GM23338 (cell line): ENCODE measurements around the gene SLC12A6. TPM values are rescaled to one million over a fixed set of nuclear protein-coding genes. Genes with fewer than 3 reads are reported as not detected.

Experiments used
- ATAC-seq: fragments of 200-7000 bp; cut with Tn5 transposase; 3 replicates; pipeline ENCODE4 v1.9.1; 2020
- DNase-seq: peaks from one replicate; pipeline ENCODE4 v3.0.0-alpha.2; 2015; ENCODE audit warnings: low spot score
- H2AFZ ChIP-seq: fragments of 200-600 bp; sonication (generic); 2 replicates; pipeline ENCODE4 v1.8.0; 2016; ENCODE audit warnings: antibody characterized with exemption, mild to moderate bottlenecking, moderate library complexity
- H3F3A ChIP-seq: fragments of 200-600 bp; sonication (generic); replicated peaks from 2 replicates; pipeline ENCODE4 v1.8.0; 2017; ENCODE audit warnings: antibody characterized with exemption, mixed run types, low read depth
- H3K27ac ChIP-seq: fragments of 200-600 bp; sonication (generic); 2 replicates; pipeline ENCODE4 v1.6.1; 2016; ENCODE audit warnings: low read depth
- H3K27me3 ChIP-seq: fragments of 200-600 bp; sonication (generic); 2 replicates; pipeline ENCODE4 v1.8.0; 2016; ENCODE audit warnings: mild to moderate bottlenecking, mixed run types, moderate library complexity; ENCODE audit not compliant: insufficient read depth
- H3K36me3 ChIP-seq: fragments of 200-600 bp; sonication (generic); 2 replicates; pipeline ENCODE4 v1.8.0; 2016; ENCODE audit warnings: mild to moderate bottlenecking; ENCODE audit not compliant: insufficient read depth
- H3K4me1 ChIP-seq: fragments of 200-600 bp; sonication (generic); 2 replicates; pipeline ENCODE4 v1.8.0; 2016; ENCODE audit warnings: mild to moderate bottlenecking, moderate library complexity; ENCODE audit not compliant: insufficient read depth
- H3K4me2 ChIP-seq: fragments of 200-600 bp; sonication (generic); 2 replicates; pipeline ENCODE4 v1.7.1; 2017; ENCODE audit warnings: mixed run types
- H3K4me3 ChIP-seq: fragments of 200-600 bp; sonication (generic); 2 replicates; pipeline ENCODE4 v1.6.1; 2016; ENCODE audit warnings: mixed run types
- H3K79me2 ChIP-seq: fragments of 200-600 bp; sonication (generic); replicated peaks from 2 replicates; pipeline ENCODE4 v1.8.0; 2017; ENCODE audit warnings: mild to moderate bottlenecking; ENCODE audit not compliant: insufficient read depth
- H3K9me2 ChIP-seq: fragments of 200-600 bp; sonication (generic); 2 replicates; pipeline ENCODE4 v1.8.0; 2017; ENCODE audit not compliant: insufficient read depth
- H4K20me1 ChIP-seq: fragments of 200-600 bp; sonication (generic); replicated peaks from 2 replicates; pipeline ENCODE4 v1.8.0; 2017; ENCODE audit warnings: mild to moderate bottlenecking; ENCODE audit not compliant: insufficient read depth
- H3K27ac Mint-ChIP-seq: 2 replicates; pipeline ENCODE4 v1.8.0; 2020; ENCODE audit warnings: inconsistent platforms, mild to moderate bottlenecking, moderate library complexity, mixed read lengths
- H3K27me3 Mint-ChIP-seq: 3 replicates; pipeline ENCODE4 v1.8.0; 2022; ENCODE audit warnings: low read depth, mild to moderate bottlenecking, moderate library complexity, mixed read lengths, inconsistent platforms; ENCODE audit not compliant: insufficient read depth, poor library complexity
- H3K36me3 Mint-ChIP-seq: 3 replicates; pipeline ENCODE4 v1.8.0; 2021; ENCODE audit warnings: low read depth, mild to moderate bottlenecking, inconsistent platforms, moderate library complexity, mixed read lengths
- H3K4me1 Mint-ChIP-seq: 3 replicates; pipeline ENCODE4 v1.8.0; 2020; ENCODE audit warnings: mild to moderate bottlenecking, inconsistent platforms, mixed read lengths
- H3K4me3 Mint-ChIP-seq: 3 replicates; pipeline ENCODE4 v1.8.0; 2021; ENCODE audit warnings: moderate library complexity, mild to moderate bottlenecking, inconsistent platforms, mixed read lengths
- H3K9me3 Mint-ChIP-seq: 3 replicates; pipeline ENCODE4 v1.8.0; 2020; ENCODE audit warnings: moderate library complexity, mild to moderate bottlenecking, inconsistent platforms, mixed read lengths
- CREB1 ChIP-seq: fragments of 250-450 bp; sonication (Bioruptor Pico); IDR thresholded peaks from 2 replicates; pipeline ENCODE4 v1.5.0; 2020; ENCODE audit warnings: low read depth, mild to moderate bottlenecking, moderate library complexity
- CTCF ChIP-seq, 2 experiments: fragments of 200-600 bp in 1 of 2; sonication (generic) in 1 of 2; conservative IDR thresholded peaks; 2 replicates each; pipeline versions ENCODE4 v1.5.1 to v1.6.1; 2016 to 2017; ENCODE audit warnings: antibody characterized with exemption in 2 of 2, low read depth in 2 of 2, mild to moderate bottlenecking in 2 of 2, moderate library complexity in 1 of 2
- ETS1 ChIP-seq: IDR thresholded peaks from 2 replicates; pipeline ENCODE4 v1.6.1; 2016; ENCODE audit warnings: antibody characterized with exemption
- EZH2 ChIP-seq: fragments of 200-600 bp; sonication (generic); IDR thresholded peaks from one replicate; pipeline ENCODE4 v1.8.0; 2017; ENCODE audit warnings: antibody characterized with exemption, mild to moderate bottlenecking, low read depth; ENCODE audit not compliant: unreplicated experiment
- EZH2phosphoT487 ChIP-seq: fragments of 200-600 bp; sonication (generic); IDR thresholded peaks from one replicate; pipeline ENCODE4 v1.8.1; 2018; ENCODE audit warnings: antibody characterized with exemption; ENCODE audit not compliant: unreplicated experiment
- JUNB ChIP-seq: IDR thresholded peaks from one replicate; pipeline ENCODE4 v1.6.1; 2016; ENCODE audit warnings: antibody characterized with exemption; ENCODE audit not compliant: unreplicated experiment
- NANOG ChIP-seq: IDR thresholded peaks from 2 replicates; pipeline ENCODE4 v1.6.1; 2016; ENCODE audit warnings: antibody characterized with exemption, borderline replicate concordance
- POLR2AphosphoS5 ChIP-seq: IDR thresholded peaks from 2 replicates; pipeline ENCODE4 v1.6.1; 2016; ENCODE audit warnings: antibody characterized with exemption, low read depth
- STAT1 ChIP-seq: IDR thresholded peaks from one replicate; pipeline ENCODE4 v1.6.1; 2016; ENCODE audit warnings: antibody characterized with exemption; ENCODE audit not compliant: unreplicated experiment
- ZNF114 ChIP-seq: fragments of 250-450 bp; sonication (Bioruptor Pico); IDR thresholded peaks from 2 replicates; pipeline ENCODE4 v1.5.0; 2020; ENCODE audit warnings: mild to moderate bottlenecking, moderate library complexity
- ZNF331 ChIP-seq: fragments of 250-450 bp; sonication (Bioruptor Pico); IDR thresholded peaks from 2 replicates; pipeline ENCODE4 v1.5.0; 2020; ENCODE audit warnings: low read depth, mild to moderate bottlenecking, moderate library complexity
- ZNF462 ChIP-seq: fragments of 250-450 bp; sonication (Bioruptor Pico); IDR thresholded peaks from 2 replicates; pipeline ENCODE4 v1.5.0; 2020; ENCODE audit warnings: mild to moderate bottlenecking, moderate library complexity
- polyA plus RNA-seq: library from polyadenylated mRNA; unstranded; fragments of >200 nt; fragmentation: Nextera tagmentation; extraction: Ambion mirVana; gene quantifications from 2 replicates; pipeline ENCODE4 v1.2.1, GENCODE V29; 2016
- total RNA-seq: library from RNA; depleted of rRNA; stranded (reverse); fragments of >200 nt; shearing (Covaris generic); gene quantifications from 2 replicates; pipeline ENCODE4 v1.2.3, GENCODE V29; 2014
- TF ChIP-seq, protein P1 (sequence below): IDR thresholded peaks from one replicate; pipeline ENCODE4 v1.6.1; 2018; ENCODE audit warnings: antibody characterized with exemption; ENCODE audit not compliant: unreplicated experiment

The SLC12A6 gene
- total and polyA plus RNA-seq, 2 experiments from 2014 or later: 2.4 to 14.1 TPM

DNA sequence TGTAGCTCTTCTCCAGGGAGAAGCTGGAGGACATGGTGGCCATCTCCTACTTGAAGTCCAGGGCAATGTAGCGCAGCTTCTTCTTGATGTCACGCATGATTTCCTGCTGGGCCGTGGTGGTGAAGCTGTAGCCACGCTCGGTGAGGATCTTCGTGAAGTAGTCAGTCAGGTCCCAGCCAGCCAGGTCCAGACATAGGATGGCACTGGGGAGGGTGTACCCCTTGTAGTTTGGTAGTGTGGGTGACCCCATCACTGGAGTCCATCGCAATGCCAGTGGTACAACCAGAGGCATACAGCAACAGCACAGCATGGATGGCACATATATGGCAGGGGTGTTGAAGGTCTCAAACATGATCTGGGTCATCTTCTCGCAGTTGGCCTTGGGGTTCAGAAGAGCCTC lies 36.4 kb upstream of the SLC12A6 start:
- no peak overlapping the region for H3K27ac Mint-ChIP-seq
- no peak overlapping the region for H3K4me3 Mint-ChIP-seq
- Histone ChIP-seq H2AFZ (no peak overlapping the region), H3F3A (no peaks in the 10 kb centered on the region), H3K9me2 (peaks cover 14% of the 10 kb centered on the region; the same call in 1 of the 2 replicates), H3K79me2 (no peaks in the 10 kb centered on the region), H3K36me3 (no peaks in the 10 kb centered on the region), H3K4me1 (no peaks in the 10 kb centered on the region), H3K4me3 (no peak overlapping the region), H4K20me1 (no peaks in the 10 kb centered on the region), H3K4me2 (no peak overlapping the region), H3K27me3 (no peaks in the 10 kb centered on the region), H3K27ac (no peak overlapping the region)
- H3K4me1 Mint-ChIP-seq: peaks cover 12% of the 10 kb centered on the region; the same call in 2 of the 3 replicates
- ATAC-seq: no peak
- no peaks in the 10 kb centered on the region for H3K27me3 Mint-ChIP-seq
- peaks cover 21% of the 10 kb centered on the region for H3K36me3 Mint-ChIP-seq
- DNase-seq: no peak
- peaks cover 28% of the 10 kb centered on the region; the same call in 2 of the 3 replicates for H3K9me3 Mint-ChIP-seq
- TF ChIP-seq EZH2phosphoT487 (no peak), ZNF462 (CRISPR knock-in tag) (no peak), STAT1 (no peak), ETS1 (no peak), JUNB (no peak), POLR2AphosphoS5 (no peak), ZNF114 (no peak), CTCF (conservative IDR thresholded peaks at IDR 0.05; ENCODE audit: low read depth in 2 of 2) (no peak), ZNF331 (CRISPR knock-in tag) (no peak), CREB1 (no peak), EZH2 (no peak), NANOG (no peak)
- TF ChIP-seq, protein P1, sequence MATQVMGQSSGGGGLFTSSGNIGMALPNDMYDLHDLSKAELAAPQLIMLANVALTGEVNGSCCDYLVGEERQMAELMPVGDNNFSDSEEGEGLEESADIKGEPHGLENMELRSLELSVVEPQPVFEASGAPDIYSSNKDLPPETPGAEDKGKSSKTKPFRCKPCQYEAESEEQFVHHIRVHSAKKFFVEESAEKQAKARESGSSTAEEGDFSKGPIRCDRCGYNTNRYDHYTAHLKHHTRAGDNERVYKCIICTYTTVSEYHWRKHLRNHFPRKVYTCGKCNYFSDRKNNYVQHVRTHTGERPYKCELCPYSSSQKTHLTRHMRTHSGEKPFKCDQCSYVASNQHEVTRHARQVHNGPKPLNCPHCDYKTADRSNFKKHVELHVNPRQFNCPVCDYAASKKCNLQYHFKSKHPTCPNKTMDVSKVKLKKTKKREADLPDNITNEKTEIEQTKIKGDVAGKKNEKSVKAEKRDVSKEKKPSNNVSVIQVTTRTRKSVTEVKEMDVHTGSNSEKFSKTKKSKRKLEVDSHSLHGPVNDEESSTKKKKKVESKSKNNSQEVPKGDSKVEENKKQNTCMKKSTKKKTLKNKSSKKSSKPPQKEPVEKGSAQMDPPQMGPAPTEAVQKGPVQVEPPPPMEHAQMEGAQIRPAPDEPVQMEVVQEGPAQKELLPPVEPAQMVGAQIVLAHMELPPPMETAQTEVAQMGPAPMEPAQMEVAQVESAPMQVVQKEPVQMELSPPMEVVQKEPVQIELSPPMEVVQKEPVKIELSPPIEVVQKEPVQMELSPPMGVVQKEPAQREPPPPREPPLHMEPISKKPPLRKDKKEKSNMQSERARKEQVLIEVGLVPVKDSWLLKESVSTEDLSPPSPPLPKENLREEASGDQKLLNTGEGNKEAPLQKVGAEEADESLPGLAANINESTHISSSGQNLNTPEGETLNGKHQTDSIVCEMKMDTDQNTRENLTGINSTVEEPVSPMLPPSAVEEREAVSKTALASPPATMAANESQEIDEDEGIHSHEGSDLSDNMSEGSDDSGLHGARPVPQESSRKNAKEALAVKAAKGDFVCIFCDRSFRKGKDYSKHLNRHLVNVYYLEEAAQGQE: no peak
